ENCODE data around the gene SND1. TPM values are rescaled to one million over a fixed set of nuclear protein-coding genes. Genes with fewer than 3 reads are reported as not detected.

The SND1 gene
- total RNA-seq, 3 donors from 2014 or later, result 83.5 to 131 (median 120) TPM

GRCh38 chr7:128112018-128112780 is 460.2 kb downstream of the SND1 start:
- Histone ChIP-seq H3K27ac (no peak overlapping the region), H3K9me3 (no peaks in the 10 kb centered on the region), H3K4me3 (no peak overlapping the region), H3K36me3 (no peaks in the 10 kb centered on the region), H3K4me1 (no peaks in the 10 kb centered on the region), H3K27me3 (no peaks in the 10 kb centered on the region)
- intact Hi-C loops (cut with DNase I; ENCODE audit: low total_unique reads), result no loop called here
- peak in 1 of 2 donors; percentile 20 for DNase-seq (ENCODE audit: low spot score in 2 of 2)
- TF ChIP-seq POLR2A (IDR thresholded peaks at IDR 0.05) (no peak), CTCF (IDR thresholded peaks at IDR 0.05) (no peak), POLR2AphosphoS5 (IDR thresholded peaks at IDR 0.05) (no peak)

- no peaks in the 10 kb centered on the region for H3K9me3 ChIP-seq
- peak in 1 of 2 donors; percentile 1 for DNase-seq (ENCODE audit: low spot score in 2 of 2)
- no peaks in the 10 kb centered on the region for H3K4me1 ChIP-seq
- no peak overlapping the region for H3K4me3 ChIP-seq
- intact Hi-C loops (cut with DNase I; ENCODE audit: low total_unique reads), result no loop called here
- H3K27me3 ChIP-seq, result no peaks in the 10 kb centered on the region
- no peak for TF ChIP-seq CTCF (IDR thresholded peaks at IDR 0.05)
- no peak for TF ChIP-seq POLR2AphosphoS5 (IDR thresholded peaks at IDR 0.05)
- no peak for TF ChIP-seq POLR2A (IDR thresholded peaks at IDR 0.05)
- no peak overlapping the region for H3K27ac ChIP-seq
- H3K36me3 ChIP-seq, result no peaks in the 10 kb centered on the region
These were observed 460.8 kb downstream of the SND1 start for GRCh38 chr7:128112781-128113221.

GRCh38 chr7:128113839-128114238 is 461.8 kb downstream of the SND1 start:
- intact Hi-C loops (cut with DNase I; ENCODE audit: low total_unique reads), result no loop called here
- Histone ChIP-seq H3K9me3 (no peaks in the 10 kb centered on the region), H3K27ac (no peak overlapping the region), H3K4me1 (no peaks in the 10 kb centered on the region), H3K4me3 (no peak overlapping the region), H3K27me3 (no peaks in the 10 kb centered on the region), H3K36me3 (no peaks in the 10 kb centered on the region)
- no peak for DNase-seq (ENCODE audit: low spot score in 2 of 2)
- no peak for TF ChIP-seq POLR2A (IDR thresholded peaks at IDR 0.05)

GRCh38 chr7:128114806-128115205 is 462.8 kb downstream of the SND1 start:
- no peaks in the 10 kb centered on the region for H3K9me3 ChIP-seq
- no peak overlapping the region for H3K4me3 ChIP-seq
- H3K4me1 ChIP-seq, result no peaks in the 10 kb centered on the region
- DNase-seq (ENCODE audit: low spot score in 2 of 2), result no peak
- intact Hi-C loops (cut with DNase I; ENCODE audit: low total_unique reads), result no loop called here
- no peaks in the 10 kb centered on the region for H3K27me3 ChIP-seq
- TF ChIP-seq POLR2AphosphoS5 (IDR thresholded peaks at IDR 0.05) (no peak), CTCF (IDR thresholded peaks at IDR 0.05) (no peak), POLR2A (IDR thresholded peaks at IDR 0.05) (no peak)
- no peaks in the 10 kb centered on the region for H3K36me3 ChIP-seq
- H3K27ac ChIP-seq, result no peak overlapping the region

- Histone ChIP-seq H3K9me3 (no peaks in the 10 kb centered on the region), H3K4me1 (no peaks in the 10 kb centered on the region), H3K27me3 (no peaks in the 10 kb centered on the region), H3K4me3 (no peak overlapping the region), H3K36me3 (no peaks in the 10 kb centered on the region), H3K27ac (no peak overlapping the region)
- no peak for TF ChIP-seq POLR2A (IDR thresholded peaks at IDR 0.05)
- TF ChIP-seq CTCF (IDR thresholded peaks at IDR 0.05), result no peak
- TF ChIP-seq POLR2AphosphoS5 (IDR thresholded peaks at IDR 0.05), result no peak
- intact Hi-C loops (cut with DNase I; ENCODE audit: low total_unique reads), result no loop called here
- DNase-seq (ENCODE audit: low spot score in 2 of 2), result no peak
These were observed 463.4 kb downstream of the SND1 start for GRCh38 chr7:128115336-128115820.

All from breast epithelium (tissue), 4 donors.